Liver (tissue), 3 donors: ENCODE results near the gene PPP1R3G.

Experiments used
- FOXA2 ChIP-seq: IDR thresholded peaks from 2 replicates; pipeline ENCODE4 v1.6.1; 2016; ENCODE audit warnings: antibody characterized with exemption
- HNF4G ChIP-seq: IDR thresholded peaks from 2 replicates; pipeline ENCODE4 v1.6.1; 2016; ENCODE audit warnings: antibody characterized with exemption
- SP1 ChIP-seq: IDR thresholded peaks from 2 replicates; pipeline ENCODE4 v1.6.1; 2018; ENCODE audit warnings: antibody characterized with exemption, mild to moderate bottlenecking
- TAF1 ChIP-seq: conservative IDR thresholded peaks from 2 replicates; pipeline ENCODE4 v1.6.1; 2016; ENCODE audit warnings: antibody characterized with exemption, mild to moderate bottlenecking
- TF ChIP-seq, protein P1 (sequence below): IDR thresholded peaks from 2 replicates; pipeline ENCODE4 v1.6.1; 2016; ENCODE audit warnings: antibody characterized with exemption
- TF ChIP-seq, protein P2 (sequence below): fragments of 150-350 bp; IDR thresholded peaks from 2 replicates; pipeline ENCODE4 v1.5.1; 2017; ENCODE audit warnings: improper control_type of control experiment, low read depth, low read length; ENCODE audit not compliant: missing input control
- TF ChIP-seq, protein P3 (sequence below): IDR thresholded peaks from 2 replicates; pipeline ENCODE4 v1.6.1; 2016; ENCODE audit warnings: antibody characterized with exemption
- donor health status: healthy.
- donor health status: healthy.

DNA sequence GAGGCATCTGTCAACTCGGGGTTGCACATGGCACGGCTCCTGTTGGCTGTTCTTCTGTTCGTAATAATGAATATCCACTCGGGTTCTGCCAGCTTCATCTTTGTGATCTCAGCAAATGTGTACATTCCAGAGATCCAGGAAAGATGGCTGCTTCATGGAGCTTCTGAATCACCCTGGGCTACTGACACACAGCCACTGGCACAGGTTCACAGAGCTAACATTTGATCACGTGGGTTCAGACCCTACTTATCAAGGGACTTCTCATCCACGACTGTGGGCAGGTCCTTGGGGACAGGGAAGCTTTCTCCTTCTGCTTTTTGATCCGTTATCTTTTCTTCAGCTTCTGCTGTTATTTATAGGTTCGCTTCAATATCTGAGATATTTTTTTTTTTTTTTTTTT lies 18.1 kb downstream of the PPP1R3G start:
- TF ChIP-seq, protein P1, sequence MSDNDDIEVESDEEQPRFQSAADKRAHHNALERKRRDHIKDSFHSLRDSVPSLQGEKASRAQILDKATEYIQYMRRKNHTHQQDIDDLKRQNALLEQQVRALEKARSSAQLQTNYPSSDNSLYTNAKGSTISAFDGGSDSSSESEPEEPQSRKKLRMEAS, result no peak
- TF ChIP-seq TAF1 (no peak), SP1 (no peak), FOXA2 (no peak), HNF4G (no peak)
- TF ChIP-seq, protein P2, sequence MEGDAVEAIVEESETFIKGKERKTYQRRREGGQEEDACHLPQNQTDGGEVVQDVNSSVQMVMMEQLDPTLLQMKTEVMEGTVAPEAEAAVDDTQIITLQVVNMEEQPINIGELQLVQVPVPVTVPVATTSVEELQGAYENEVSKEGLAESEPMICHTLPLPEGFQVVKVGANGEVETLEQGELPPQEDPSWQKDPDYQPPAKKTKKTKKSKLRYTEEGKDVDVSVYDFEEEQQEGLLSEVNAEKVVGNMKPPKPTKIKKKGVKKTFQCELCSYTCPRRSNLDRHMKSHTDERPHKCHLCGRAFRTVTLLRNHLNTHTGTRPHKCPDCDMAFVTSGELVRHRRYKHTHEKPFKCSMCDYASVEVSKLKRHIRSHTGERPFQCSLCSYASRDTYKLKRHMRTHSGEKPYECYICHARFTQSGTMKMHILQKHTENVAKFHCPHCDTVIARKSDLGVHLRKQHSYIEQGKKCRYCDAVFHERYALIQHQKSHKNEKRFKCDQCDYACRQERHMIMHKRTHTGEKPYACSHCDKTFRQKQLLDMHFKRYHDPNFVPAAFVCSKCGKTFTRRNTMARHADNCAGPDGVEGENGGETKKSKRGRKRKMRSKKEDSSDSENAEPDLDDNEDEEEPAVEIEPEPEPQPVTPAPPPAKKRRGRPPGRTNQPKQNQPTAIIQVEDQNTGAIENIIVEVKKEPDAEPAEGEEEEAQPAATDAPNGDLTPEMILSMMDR, result no peak
- TF ChIP-seq, protein P3, sequence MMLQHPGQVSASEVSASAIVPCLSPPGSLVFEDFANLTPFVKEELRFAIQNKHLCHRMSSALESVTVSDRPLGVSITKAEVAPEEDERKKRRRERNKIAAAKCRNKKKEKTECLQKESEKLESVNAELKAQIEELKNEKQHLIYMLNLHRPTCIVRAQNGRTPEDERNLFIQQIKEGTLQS, result no peak
